GM12892 (cell line): ENCODE data around the gene FAM186B.

Experiments
- POLR2AphosphoS5 ChIP-seq: IDR thresholded peaks from 2 replicates; pipeline ENCODE4 v1.6.1; 2011; ENCODE audit warnings: low read depth, low read length, control low read depth
- TAF1 ChIP-seq: IDR thresholded peaks from 2 replicates; pipeline ENCODE4 v1.6.1; 2011; ENCODE audit warnings: low read depth, mild to moderate bottlenecking, control low read depth, low read length, borderline replicate concordance

DNA sequence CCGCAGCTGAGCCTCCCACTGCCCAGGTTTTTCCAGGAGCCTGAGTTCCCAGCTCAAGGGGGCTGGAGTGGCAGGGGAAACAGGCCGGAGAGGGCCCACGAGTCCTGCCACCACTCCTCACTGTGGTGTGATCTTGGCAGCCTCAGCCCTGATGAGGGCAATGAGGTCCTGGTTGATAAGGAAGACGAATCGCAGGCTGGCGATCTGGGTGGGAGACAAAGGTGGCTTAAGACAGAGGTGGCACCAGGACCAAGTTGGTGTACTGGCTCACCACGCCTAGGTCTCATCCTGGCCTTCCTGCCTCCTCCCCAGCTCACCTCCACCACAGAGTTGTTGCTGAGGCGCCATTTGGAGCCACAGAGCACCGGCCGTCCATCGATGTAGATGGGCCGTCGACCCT, 46.9 kb downstream of the FAM186B start:
- TF ChIP-seq POLR2AphosphoS5 (no peak), TAF1 (no peak)
